ENCODE measurements around the gene KCNMB1.

GRCh38 chr5:170343177-170343576 lies 46.0 kb downstream of the KCNMB1 start:
- TF ChIP-seq CTCF (conservative IDR thresholded peaks at IDR 0.05) = no peak
- TF ChIP-seq ZFX (IDR thresholded peaks at IDR 0.05) = no peak

All from C4-2B (cell line).